HAP-1 (cell line): ENCODE measurements around the gene MEGF6.

Experiments
- DNase-seq, 2 experiments: peaks; one replicate each; pipeline ENCODE4 v3.0.0-alpha.2; 2016 to 2020; ENCODE audit warnings: low spot score in 2 of 2
- H3K27me3 ChIP-seq: fragments of 250-450 bp; sonication (Bioruptor Pico); 2 replicates; pipeline ENCODE4 v1.5.1; 2020; ENCODE audit warnings: low read depth, mild to moderate bottlenecking, moderate library complexity
- H3K36me3 ChIP-seq: fragments of 250-450 bp; sonication (Bioruptor Pico); replicated peaks from 2 replicates; pipeline ENCODE4 v1.5.1; 2020; ENCODE audit warnings: mild to moderate bottlenecking
- H3K4me1 ChIP-seq: fragments of 250-450 bp; sonication (Bioruptor Pico); 2 replicates; pipeline ENCODE4 v1.5.1; 2020; ENCODE audit warnings: mild to moderate bottlenecking
- H3K4me3 ChIP-seq: fragments of 250-450 bp; sonication (Bioruptor Pico); 2 replicates; pipeline ENCODE4 v1.5.1; 2020; ENCODE audit warnings: mild to moderate bottlenecking, moderate library complexity
- H3K9me3 ChIP-seq: fragments of 250-450 bp; sonication (Bioruptor Pico); 2 replicates; pipeline ENCODE4 v1.5.1; 2020; ENCODE audit warnings: mild to moderate bottlenecking, moderate library complexity
- in situ Hi-C: fragments of 300-500 bp; cut with MboI; formaldehyde crosslinking; loops from 3 replicates; pipeline ENCODE4 v1.14.3; 2020; ENCODE audit warnings: low sequenced_read_pairs, inconsistent platforms, mixed read lengths

The MEGF6 gene

DNA sequence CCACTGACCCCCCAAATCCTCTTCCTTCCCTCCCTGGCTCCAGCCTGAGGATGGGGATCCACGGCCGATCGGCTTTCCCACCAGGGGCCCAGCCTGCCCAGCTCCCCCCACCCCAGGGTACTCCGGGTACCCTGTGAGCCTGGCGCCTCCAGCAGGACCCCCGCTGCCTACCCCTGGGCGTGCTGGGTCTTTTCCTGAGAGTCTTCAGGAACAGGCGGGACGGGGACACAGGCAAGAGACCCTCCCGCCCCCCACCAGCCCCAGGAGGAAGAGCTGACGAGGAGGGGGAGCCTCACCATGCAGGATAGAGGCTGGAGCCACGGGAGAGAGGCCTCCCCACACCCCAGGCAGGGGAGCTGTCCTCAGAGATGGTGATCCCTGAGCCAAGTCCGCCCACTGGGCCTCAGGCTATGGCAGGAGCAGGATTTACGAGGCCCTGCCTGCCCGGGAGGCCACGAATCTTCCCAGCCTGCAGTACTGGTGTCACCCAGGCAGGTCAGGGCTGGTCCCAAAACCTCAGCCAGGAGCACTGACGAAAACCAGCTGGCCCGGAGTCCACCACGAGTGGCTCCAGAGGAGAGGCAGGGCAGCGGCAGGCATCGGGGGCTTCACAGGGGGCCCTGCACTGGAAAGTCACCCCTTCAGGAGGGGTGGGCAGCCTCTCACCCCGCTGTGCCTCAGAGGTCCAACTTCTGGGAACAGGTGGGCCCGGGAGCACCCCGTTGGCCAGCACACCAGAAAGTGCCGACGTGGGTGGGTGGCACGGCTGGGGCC lies 58.0 kb downstream of the MEGF6 start:
- H3K4me3 ChIP-seq = no peak overlapping the region
- H3K27me3 ChIP-seq = no peaks in the 10 kb centered on the region
- H3K36me3 ChIP-seq = no peaks in the 10 kb centered on the region
- no peaks in the 10 kb centered on the region for H3K4me1 ChIP-seq
- no peaks in the 10 kb centered on the region for H3K9me3 ChIP-seq
- no peak for DNase-seq
- in situ Hi-C loops = no loop called here

DNA sequence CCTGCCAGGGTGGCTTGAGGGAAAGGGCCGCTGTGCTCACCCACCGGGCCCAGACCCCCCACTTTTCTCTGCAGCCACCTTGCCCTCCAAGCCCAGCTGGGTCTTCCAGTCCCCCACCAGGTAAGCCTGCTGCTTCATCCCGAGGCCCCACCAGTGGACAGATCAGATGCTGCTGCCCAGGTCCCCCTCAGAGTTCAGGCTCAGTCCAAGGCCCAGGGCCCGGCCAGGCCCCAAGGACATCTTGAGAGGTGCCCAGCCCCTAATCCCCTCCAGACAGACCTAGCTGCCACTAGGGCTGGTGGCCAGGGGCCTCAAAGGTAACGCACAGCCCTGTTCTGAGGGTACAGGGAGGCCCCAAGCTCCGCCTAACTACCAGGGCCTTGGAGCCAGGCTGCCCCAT lies 58.6 kb downstream of the MEGF6 start:
- in situ Hi-C loops = no loop called here
- H3K4me3 ChIP-seq = no peak overlapping the region
- H3K27me3 ChIP-seq = no peaks in the 10 kb centered on the region
- no peaks in the 10 kb centered on the region for H3K36me3 ChIP-seq
- H3K4me1 ChIP-seq = no peaks in the 10 kb centered on the region
- no peak for DNase-seq
- no peaks in the 10 kb centered on the region for H3K9me3 ChIP-seq

GRCh38 chr1:3552176-3552575 lies 59.1 kb downstream of the MEGF6 start:
- DNase-seq = no peak
- in situ Hi-C loops = no loop called here
- Histone ChIP-seq H3K4me3 (no peak overlapping the region), H3K27me3 (no peaks in the 10 kb centered on the region), H3K9me3 (no peaks in the 10 kb centered on the region), H3K4me1 (no peaks in the 10 kb centered on the region), H3K36me3 (no peaks in the 10 kb centered on the region)

GRCh38 chr1:3551711-3552110 lies 59.6 kb downstream of the MEGF6 start:
- in situ Hi-C loops = no loop called here
- no peaks in the 10 kb centered on the region for H3K36me3 ChIP-seq
- no peaks in the 10 kb centered on the region for H3K27me3 ChIP-seq
- no peaks in the 10 kb centered on the region for H3K4me1 ChIP-seq
- H3K9me3 ChIP-seq = no peaks in the 10 kb centered on the region
- DNase-seq = no peak
- H3K4me3 ChIP-seq = no peak overlapping the region

- H3K4me3 ChIP-seq = no peak overlapping the region
- in situ Hi-C loops = no loop called here
- H3K4me1 ChIP-seq = no peaks in the 10 kb centered on the region
- no peaks in the 10 kb centered on the region for H3K36me3 ChIP-seq
- no peaks in the 10 kb centered on the region for H3K9me3 ChIP-seq
- no peaks in the 10 kb centered on the region for H3K27me3 ChIP-seq
- no peak for DNase-seq
These were observed 60.0 kb downstream of the MEGF6 start for GRCh38 chr1:3551290-3551678.

- Histone ChIP-seq H3K27me3 (no peaks in the 10 kb centered on the region), H3K4me3 (no peak overlapping the region), H3K9me3 (no peaks in the 10 kb centered on the region), H3K4me1 (no peaks in the 10 kb centered on the region), H3K36me3 (no peaks in the 10 kb centered on the region)
- in situ Hi-C loops = no loop called here
- no peak for DNase-seq
These were observed 60.6 kb downstream of the MEGF6 start for GRCh38 chr1:3550511-3551289.

DNA sequence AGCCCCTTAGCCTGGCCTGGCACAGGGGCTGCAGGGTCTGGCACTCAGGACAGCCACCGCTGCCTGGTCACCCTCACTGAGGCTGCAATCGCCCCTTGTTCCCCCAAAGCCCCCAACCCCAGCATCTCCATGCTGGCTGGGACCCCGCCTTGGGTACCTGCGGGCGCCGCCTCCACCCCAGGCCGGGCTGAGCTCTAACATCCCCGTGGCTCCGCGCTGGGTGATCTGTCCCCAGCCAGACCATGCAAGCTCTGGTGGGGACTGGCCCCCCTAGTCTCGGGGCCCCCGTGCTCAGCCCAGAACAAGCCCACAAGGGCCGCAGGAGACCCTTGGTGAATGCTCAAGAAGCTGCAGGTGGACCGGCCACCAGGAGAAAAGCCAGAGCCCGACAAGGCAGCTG lies 62.4 kb downstream of the MEGF6 start:
- DNase-seq = no peak
- no peaks in the 10 kb centered on the region for H3K4me1 ChIP-seq

GRCh38 chr1:3548156-3548893 lies 63.0 kb downstream of the MEGF6 start:
- H3K27me3 ChIP-seq = no peaks in the 10 kb centered on the region
- in situ Hi-C loops = no loop called here
- no peak overlapping the region for H3K4me3 ChIP-seq
- no peaks in the 10 kb centered on the region for H3K36me3 ChIP-seq
- no peaks in the 10 kb centered on the region for H3K9me3 ChIP-seq
- DNase-seq = no peak
- H3K4me1 ChIP-seq = no peaks in the 10 kb centered on the region

More for the DNA sequence above, 62.4 kb downstream of the MEGF6 start:
- no peaks in the 10 kb centered on the region for H3K27me3 ChIP-seq
- H3K4me3 ChIP-seq = no peak overlapping the region
- H3K36me3 ChIP-seq = no peaks in the 10 kb centered on the region
- in situ Hi-C loops = no loop called here
- no peaks in the 10 kb centered on the region for H3K9me3 ChIP-seq

- H3K36me3 ChIP-seq = no peaks in the 10 kb centered on the region
- no peak for DNase-seq
- no peaks in the 10 kb centered on the region for H3K9me3 ChIP-seq
- no peaks in the 10 kb centered on the region for H3K27me3 ChIP-seq
- no peak overlapping the region for H3K4me3 ChIP-seq
- in situ Hi-C loops = no loop called here
- no peaks in the 10 kb centered on the region for H3K4me1 ChIP-seq
These were observed 64.0 kb downstream of the MEGF6 start for GRCh38 chr1:3547055-3548005.

DNA sequence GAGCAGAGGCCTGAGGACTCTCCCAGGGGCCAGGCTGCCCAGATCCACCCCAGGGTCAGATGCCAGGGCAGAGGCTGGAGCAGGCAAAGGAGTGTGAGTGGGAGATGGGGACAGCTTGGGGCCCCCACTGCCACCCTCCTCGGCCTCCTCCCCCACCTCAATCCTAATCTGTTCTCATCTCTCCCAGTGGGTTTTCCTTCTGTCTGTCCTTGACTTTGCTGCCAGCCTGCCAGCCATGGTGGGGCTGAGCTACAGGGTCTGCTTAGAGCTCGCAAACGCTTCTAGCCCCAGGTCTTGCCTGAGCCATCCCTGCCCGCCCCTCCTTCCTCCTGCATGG lies 65.3 kb downstream of the MEGF6 start:
- in situ Hi-C loops = no loop called here

DNA sequence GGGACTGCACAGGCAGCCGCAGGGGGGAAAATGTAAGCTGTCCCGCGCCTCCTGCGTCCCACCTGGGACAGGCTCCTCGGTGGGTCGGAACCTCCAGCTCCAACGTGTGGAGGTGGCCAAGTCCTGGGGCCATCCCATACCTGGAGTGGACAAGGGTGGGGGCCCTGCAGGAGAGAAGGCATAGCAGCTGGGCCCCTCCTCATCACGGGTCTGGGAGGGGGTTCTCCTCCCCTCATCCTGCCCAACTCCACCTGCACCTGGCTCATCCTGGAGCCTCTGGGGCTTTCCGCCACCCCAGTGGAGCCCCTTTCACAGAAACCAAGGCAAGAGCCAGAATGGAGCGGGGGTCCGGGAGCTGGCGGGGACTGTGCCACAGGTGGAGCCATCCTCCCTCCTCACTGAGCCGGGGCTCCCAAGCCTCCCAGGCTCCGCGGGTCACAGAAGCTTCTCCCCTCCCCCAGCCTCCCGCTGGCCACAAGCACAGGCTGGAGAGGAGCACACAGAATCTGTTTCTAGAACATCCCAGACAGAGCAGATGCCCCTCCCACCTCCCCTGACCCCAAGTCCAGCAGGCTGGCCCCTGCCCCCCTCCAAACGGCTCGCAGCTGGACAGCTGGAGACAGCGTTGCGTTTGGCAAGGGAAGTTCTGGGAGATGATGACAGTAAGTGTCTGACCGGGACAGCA lies 65.8 kb downstream of the MEGF6 start:
- in situ Hi-C loops = no loop called here
- Histone ChIP-seq H3K4me1 (no peaks in the 10 kb centered on the region), H3K4me3 (no peak overlapping the region), H3K9me3 (no peaks in the 10 kb centered on the region), H3K36me3 (no peaks in the 10 kb centered on the region), H3K27me3 (no peaks in the 10 kb centered on the region)
- no peak for DNase-seq

More for the DNA sequence above, 65.3 kb downstream of the MEGF6 start:
- H3K9me3 ChIP-seq = no peaks in the 10 kb centered on the region
- H3K36me3 ChIP-seq = no peaks in the 10 kb centered on the region
- no peaks in the 10 kb centered on the region for H3K4me1 ChIP-seq
- H3K4me3 ChIP-seq = no peak overlapping the region
- no peak for DNase-seq
- H3K27me3 ChIP-seq = no peaks in the 10 kb centered on the region

GRCh38 chr1:3544040-3544977 lies 67.0 kb downstream of the MEGF6 start:
- Histone ChIP-seq H3K36me3 (no peaks in the 10 kb centered on the region), H3K4me3 (no peak overlapping the region), H3K27me3 (no peaks in the 10 kb centered on the region), H3K4me1 (no peaks in the 10 kb centered on the region), H3K9me3 (no peaks in the 10 kb centered on the region)
- in situ Hi-C loops = no loop called here
- no peak for DNase-seq
